A549 (cell line): ENCODE measurements around the gene CYP26C1.

Experiments used
- CBX8 ChIP-seq: fragments of 200-600 bp; sonication (generic); IDR thresholded peaks from 2 replicates; pipeline ENCODE4 v1.6.1; 2016
- CTCF ChIP-seq: fragments of >200 bp; sonication (Bioruptor Twin); formaldehyde crosslinking; IDR thresholded peaks from 3 replicates; pipeline ENCODE4 v1.5.1; 2016
- PBX3 ChIP-seq: IDR thresholded peaks from 2 replicates; pipeline ENCODE4 v1.6.1; 2012
- POLR2A ChIP-seq: IDR thresholded peaks from 2 replicates; pipeline ENCODE4 v1.6.1; 2012; ENCODE audit warnings: mild to moderate bottlenecking, low read length
- RAD21 ChIP-seq, 2 experiments: fragments of >200 bp in 1 of 2; sonication (Bioruptor Twin) in 1 of 2; formaldehyde crosslinking in 1 of 2; IDR thresholded peaks in 1 of 2; conservative IDR thresholded peaks in 1 of 2; 2 replicates in 1 of 2; 3 replicates in 1 of 2; pipeline ENCODE4 v1.6.1; 2012 to 2018; ENCODE audit warnings: inconsistent platforms in 1 of 2
- RFX5 ChIP-seq: fragments of 450-650 bp; IDR thresholded peaks from 2 replicates; pipeline ENCODE4 v1.7.1; 2014; ENCODE audit warnings: antibody characterized with exemption, mild to moderate bottlenecking, moderate library complexity

GRCh38 chr10:93088466-93088865, 27.9 kb downstream of the CYP26C1 start:
- TF ChIP-seq CBX8 = no peak
- TF ChIP-seq RAD21 (conservative IDR thresholded peaks at IDR 0.05 in 1 of 2, IDR thresholded peaks at IDR 0.05 in 1 of 2) = no peak
- TF ChIP-seq CTCF = no peak
- TF ChIP-seq RFX5 = no peak
- TF ChIP-seq PBX3 = no peak
- TF ChIP-seq POLR2A = no peak
